Breast epithelium (tissue), 3 donors: ENCODE data around the gene SAPCD2.

Source experiments
- CTCF ChIP-seq, 3 donors: fragments of 450-650 bp; IDR thresholded peaks; one replicate each; pipeline ENCODE4 v1.5.1; 2016 to 2017; ENCODE audit warnings: antibody characterized with exemption in 3 of 3, mild to moderate bottlenecking in 3 of 3, moderate library complexity in 3 of 3
- POLR2A ChIP-seq: fragments of 450-650 bp; IDR thresholded peaks from one replicate; pipeline ENCODE4 v1.6.1; 2016; ENCODE audit warnings: antibody characterized with exemption, mild to moderate bottlenecking, moderate library complexity

DNA sequence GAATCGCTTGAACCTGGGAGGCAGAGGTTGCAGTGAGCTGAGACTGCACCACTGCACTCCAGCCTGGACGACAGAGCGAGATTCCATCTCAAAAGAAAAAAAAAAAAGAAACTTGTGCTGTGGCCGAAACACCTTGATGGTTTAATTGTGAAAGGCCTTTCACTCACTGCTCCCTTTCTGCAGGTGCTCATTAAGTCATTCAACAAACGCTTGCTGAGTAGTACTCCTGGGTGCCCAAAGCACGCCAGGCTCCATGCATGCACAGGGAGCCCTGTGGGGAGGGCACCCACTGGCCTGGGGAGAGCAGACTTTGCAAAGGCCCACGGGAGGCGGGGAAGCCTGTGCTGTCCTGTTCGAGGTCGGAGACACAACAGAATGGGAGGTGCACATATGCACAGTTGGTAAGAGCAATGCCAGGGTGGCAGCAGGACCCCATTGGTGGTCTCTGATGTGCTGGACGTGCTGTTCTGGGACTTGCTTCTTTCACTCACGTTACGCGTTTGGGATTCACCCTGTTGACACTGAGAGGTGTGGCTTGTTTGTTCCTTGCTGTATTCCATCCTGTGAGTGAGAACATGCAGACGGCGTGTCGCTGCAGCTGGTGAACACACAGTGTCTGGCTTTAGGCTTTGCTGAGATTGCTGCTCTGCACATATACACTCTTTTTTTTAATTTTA is 13.5 kb downstream of the SAPCD2 start:
- TF ChIP-seq CTCF (IDR thresholded peaks at IDR 0.05) (no peak), POLR2A (no peak)
